Esophagus muscularis mucosa (tissue), 4 donors: Measurements from ENCODE around the gene CCDC40.

Experiments
- EP300 ChIP-seq: sonication (generic); formaldehyde crosslinking; IDR thresholded peaks from one replicate; pipeline ENCODE4 v1.6.1; 2017; ENCODE audit warnings: antibody characterized with exemption
- POLR2A ChIP-seq: fragments of 450-650 bp; IDR thresholded peaks from one replicate; pipeline ENCODE4 v1.6.1; 2017; ENCODE audit warnings: antibody characterized with exemption, moderate library complexity, mild to moderate bottlenecking, low read depth
- POLR2AphosphoS5 ChIP-seq, 2 donors: sonication (generic); formaldehyde crosslinking; IDR thresholded peaks; one replicate each; pipeline ENCODE4 v1.6.1; 2017; ENCODE audit warnings: antibody characterized with exemption in 2 of 2
- TF ChIP-seq, protein P1 (sequence below), 3 experiments: fragments of 200-600 bp in 2 of 3; fragments of 450-650 bp in 1 of 3; sonication (generic) in 2 of 3; IDR thresholded peaks; one replicate each; pipeline ENCODE4 v1.5.1; 2017 to 2019; ENCODE audit warnings: antibody characterized with exemption in 3 of 3, mild to moderate bottlenecking in 2 of 3, moderate library complexity in 1 of 3

DNA sequence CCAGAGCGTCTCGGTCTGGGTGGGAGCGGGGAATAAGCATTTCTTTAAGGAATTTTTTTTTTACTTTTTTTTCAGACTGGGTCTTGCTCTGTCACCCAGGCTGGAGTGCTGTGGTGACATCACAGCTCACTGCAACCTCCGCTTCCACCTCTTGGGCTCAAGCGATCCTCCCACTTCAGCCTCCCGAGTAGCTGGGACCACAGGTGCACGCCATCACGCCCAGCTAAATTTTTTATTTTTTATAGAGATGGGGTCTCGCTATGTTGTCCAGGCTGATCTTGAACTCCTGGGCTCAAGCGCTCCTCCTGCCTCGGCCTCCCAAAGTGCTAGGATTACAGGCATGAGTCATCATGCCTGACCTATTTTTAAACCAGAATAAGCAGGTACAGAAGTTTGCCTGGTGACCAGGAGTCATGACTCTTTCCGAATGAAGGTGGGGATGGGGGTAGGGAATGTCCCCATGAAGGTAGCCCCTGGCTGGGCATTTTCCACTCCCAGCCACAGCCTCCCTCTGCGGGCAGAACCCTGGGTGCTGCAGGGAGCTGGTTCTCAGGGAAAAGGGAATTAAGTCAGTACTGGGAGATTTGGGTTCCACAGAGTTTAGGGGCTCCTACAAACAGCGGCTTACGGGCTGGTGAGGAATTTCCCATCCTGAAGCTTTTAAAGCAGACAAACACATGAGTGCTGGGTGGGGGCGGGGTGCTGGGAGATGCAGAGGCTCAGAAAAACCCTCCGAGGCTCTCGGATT is 49.1 kb upstream of the CCDC40 start:
- TF ChIP-seq POLR2A (no peak), EP300 (no peak), POLR2AphosphoS5 (IDR thresholded peaks at IDR 0.05) (no peak)
- TF ChIP-seq, protein P1, sequence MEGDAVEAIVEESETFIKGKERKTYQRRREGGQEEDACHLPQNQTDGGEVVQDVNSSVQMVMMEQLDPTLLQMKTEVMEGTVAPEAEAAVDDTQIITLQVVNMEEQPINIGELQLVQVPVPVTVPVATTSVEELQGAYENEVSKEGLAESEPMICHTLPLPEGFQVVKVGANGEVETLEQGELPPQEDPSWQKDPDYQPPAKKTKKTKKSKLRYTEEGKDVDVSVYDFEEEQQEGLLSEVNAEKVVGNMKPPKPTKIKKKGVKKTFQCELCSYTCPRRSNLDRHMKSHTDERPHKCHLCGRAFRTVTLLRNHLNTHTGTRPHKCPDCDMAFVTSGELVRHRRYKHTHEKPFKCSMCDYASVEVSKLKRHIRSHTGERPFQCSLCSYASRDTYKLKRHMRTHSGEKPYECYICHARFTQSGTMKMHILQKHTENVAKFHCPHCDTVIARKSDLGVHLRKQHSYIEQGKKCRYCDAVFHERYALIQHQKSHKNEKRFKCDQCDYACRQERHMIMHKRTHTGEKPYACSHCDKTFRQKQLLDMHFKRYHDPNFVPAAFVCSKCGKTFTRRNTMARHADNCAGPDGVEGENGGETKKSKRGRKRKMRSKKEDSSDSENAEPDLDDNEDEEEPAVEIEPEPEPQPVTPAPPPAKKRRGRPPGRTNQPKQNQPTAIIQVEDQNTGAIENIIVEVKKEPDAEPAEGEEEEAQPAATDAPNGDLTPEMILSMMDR (IDR thresholded peaks at IDR 0.05), result no peak
